ENCODE measurements around the gene CACNB4. TPM values are rescaled to one million over a fixed set of nuclear protein-coding genes. Genes with fewer than 3 reads are reported as not detected.

The CACNB4 gene
- total RNA-seq, 2 experiments from 2014 or later: 0.34 to 0.41 TPM

- POLR2A ChIA-PET: no interaction called here
- intact Hi-C loops (cut with micrococcal nuclease): no loop called here
- CTCF ChIA-PET: no interaction called here
These were observed 312.4 kb downstream of the CACNB4 start for GRCh38 chr2:151786483-151786882.

DNA sequence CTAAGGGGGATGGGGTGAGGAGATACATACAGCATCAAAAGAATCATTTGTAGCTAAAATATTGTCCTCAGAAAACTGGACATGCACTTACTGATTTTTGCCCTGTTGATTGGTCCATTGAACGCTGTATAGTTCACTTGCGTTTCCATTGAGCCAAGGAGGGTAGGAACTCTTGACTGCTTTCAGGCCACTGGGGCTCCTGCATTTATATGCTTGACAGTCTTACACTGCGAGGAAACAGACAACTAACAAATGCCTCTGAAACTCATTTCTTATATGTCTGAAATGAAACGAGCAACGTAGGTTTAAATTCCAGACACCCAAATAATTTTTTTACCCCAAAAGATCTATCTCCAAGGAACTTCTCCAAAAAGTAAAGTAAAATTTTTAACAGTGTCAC is 312.8 kb downstream of the CACNB4 start:
- no peaks in the 10 kb centered on the region for H3K27me3 Mint-ChIP-seq
- no peaks in the 10 kb centered on the region for H3K9me3 Mint-ChIP-seq
- CTCF ChIA-PET: no interaction called here
- POLR2A ChIA-PET: no interaction called here
- TF ChIP-seq CTCF (IDR thresholded peaks at IDR 0.05): no peak
- ATAC-seq: no peak
- H3K4me3 Mint-ChIP-seq: no peak overlapping the region
- peaks cover 3% of the 10 kb centered on the region for H3K4me1 Mint-ChIP-seq (ENCODE audit: low read depth)
- intact Hi-C loops (cut with micrococcal nuclease): no loop called here
- no peak for DNase-seq
- peaks cover 32% of the 10 kb centered on the region for H3K36me3 Mint-ChIP-seq (ENCODE audit: low read depth)
- no peak overlapping the region for H3K27ac Mint-ChIP-seq

More at GRCh38 chr2:151786483-151786882, 312.4 kb downstream of the CACNB4 start:
- peaks cover 3% of the 10 kb centered on the region for H3K4me1 Mint-ChIP-seq (ENCODE audit: low read depth)
- no peaks in the 10 kb centered on the region for H3K9me3 Mint-ChIP-seq
- no peaks in the 10 kb centered on the region for H3K27me3 Mint-ChIP-seq
- peaks cover 31% of the 10 kb centered on the region for H3K36me3 Mint-ChIP-seq (ENCODE audit: low read depth)
- DNase-seq (no peak), ATAC-seq (no peak)
- H3K27ac Mint-ChIP-seq: no peak overlapping the region
- TF ChIP-seq CTCF (IDR thresholded peaks at IDR 0.05): no peak
- H3K4me3 Mint-ChIP-seq: no peak overlapping the region

DNA sequence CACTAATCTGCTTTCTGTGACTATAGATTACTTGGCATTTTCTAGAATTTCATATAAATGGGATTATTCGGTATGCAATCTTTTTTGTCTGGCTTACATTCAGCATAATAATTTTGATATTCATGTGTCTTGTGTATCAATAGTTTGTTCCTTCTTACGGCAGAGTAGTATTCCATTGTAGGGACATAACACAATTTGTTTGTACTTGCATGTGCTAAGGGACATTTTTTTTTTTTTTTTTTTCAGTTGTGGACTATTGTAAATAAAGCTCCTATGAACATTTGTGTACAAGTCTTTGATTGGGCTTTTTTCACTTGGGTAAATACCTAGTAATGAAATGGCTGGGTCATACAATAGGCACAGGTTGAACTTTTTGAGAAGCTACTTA is 315.7 kb downstream of the CACNB4 start:
- H3K4me3 Mint-ChIP-seq: no peak overlapping the region
- ChIA-PET POLR2A (no interaction called here), CTCF (no interaction called here)
- no peaks in the 10 kb centered on the region for H3K27me3 Mint-ChIP-seq
- no peak for TF ChIP-seq CTCF (IDR thresholded peaks at IDR 0.05)
- H3K27ac Mint-ChIP-seq: peak overlapping the region; percentile 45
- ATAC-seq: no peak
- no peak for DNase-seq
- peaks cover 9% of the 10 kb centered on the region for H3K9me3 Mint-ChIP-seq
- peaks cover 3% of the 10 kb centered on the region for H3K4me1 Mint-ChIP-seq (ENCODE audit: low read depth)
- peaks cover 48% of the 10 kb centered on the region for H3K36me3 Mint-ChIP-seq (ENCODE audit: low read depth)
- intact Hi-C loops (cut with micrococcal nuclease): no loop called here

Other genes with a start within 250 kb of the CACNB4 start
- 10 to 100 TPM; 13.0 to 13.3 TPM for gene STAM2, start 76.7 kb upstream of the CACNB4 start, total RNA-seq
- gene FMNL2, start 236.1 kb upstream of the CACNB4 start, total RNA-seq: 1 to 10 TPM; 1.1 TPM